ENCODE measurements around the gene SIRT3. TPM values are rescaled to one million over a fixed set of nuclear protein-coding genes. Genes with fewer than 3 reads are reported as not detected.

The SIRT3 gene
- polyA plus RNA-seq (ENCODE audit: low read depth in 6 of 6): 10 to 100 TPM in 3 of 6 donors, 1 to 10 TPM in 3; 1.4 to 14.2 (median 8.8) TPM

DNA sequence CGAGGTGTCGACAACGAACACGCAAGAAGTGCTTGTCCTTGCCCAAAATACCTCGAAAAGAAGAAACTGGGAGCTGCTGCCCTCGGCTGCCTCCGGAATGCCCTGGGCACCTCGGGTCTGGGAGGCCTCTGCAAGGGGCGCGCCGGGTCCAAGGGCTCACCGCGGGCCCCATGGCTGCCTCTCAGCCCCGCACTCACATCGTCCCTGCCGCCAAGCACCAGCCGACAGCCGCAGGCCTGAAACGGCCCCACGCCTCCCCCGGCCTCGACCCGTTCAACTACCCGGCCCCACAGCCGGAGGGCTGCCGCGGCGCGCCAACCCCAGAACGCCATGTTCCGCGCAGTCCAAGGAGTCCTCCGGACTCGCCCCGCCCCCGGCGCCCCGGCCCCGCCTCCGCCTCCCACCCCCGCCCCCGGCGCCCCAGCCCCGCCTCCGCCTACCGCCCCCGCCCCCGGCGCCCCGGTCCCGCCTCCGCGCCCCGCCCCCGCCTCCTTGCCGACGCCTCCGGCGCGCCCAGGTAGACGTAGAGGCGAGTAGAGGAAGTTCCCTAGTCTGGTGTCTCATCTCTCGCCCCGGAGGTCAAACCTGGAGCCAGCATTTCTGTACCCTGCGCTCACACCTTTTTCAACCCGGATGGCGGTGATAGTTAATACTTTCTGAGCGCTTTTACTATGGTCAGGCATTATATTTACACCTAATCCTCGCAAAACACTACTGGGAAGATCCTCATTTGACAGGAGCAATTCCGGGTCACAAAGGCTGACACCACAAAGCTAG lies at the start of gene SIRT3:
TSS of gene SIRT3 (minus strand) at position 346 of the 777 bp plus-strand sequence. CDS start at position 332, 14 bp downstream.
- Mint-ChIP-seq H3K36me3 (peaks cover under 1% of the 10 kb centered on the region in 2 donors), H3K27me3 (no peaks in the 10 kb centered on the region), H3K27ac (peak within 1 kb of the TSS; percentile 98 to 100 (median 100)), H3K9me3 (no peaks in the 10 kb centered on the region), H3K4me1 (peaks cover 24 to 32% (median 29%) of the 10 kb centered on the region in 3 donors), H3K4me3 (peak within 1 kb of the TSS; percentile 88 to 100 (median 98))
- ATAC-seq (ENCODE audit: low read depth in 2 of 2) (peak; percentile 86), DNase-seq (peak; percentile 84)

DNA sequence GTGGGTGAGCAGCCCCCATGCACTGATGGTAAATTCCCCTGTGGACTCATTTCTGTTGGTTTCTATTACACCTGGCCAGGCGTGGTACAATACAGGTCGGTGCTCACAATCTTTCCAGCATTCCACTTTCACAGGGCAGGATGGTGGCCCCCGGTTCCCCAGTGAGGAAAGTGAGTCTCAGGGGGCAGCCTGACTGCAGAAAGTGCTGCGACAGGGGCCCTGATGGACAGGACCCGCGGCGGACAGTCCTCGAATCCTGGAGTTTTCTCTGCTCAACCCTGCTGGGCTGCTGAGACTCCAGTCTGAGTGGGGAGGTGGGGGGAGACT lies 49.7 kb upstream of the SIRT3 start:
- Mint-ChIP-seq H3K27me3 (peaks cover 16 to 62% (median 32%) of the 10 kb centered on the region in 3 donors), H3K9me3 (no peaks in the 10 kb centered on the region), H3K36me3 (peaks cover 0 to 2% of the 10 kb centered on the region in 2 donors), H3K27ac (no peak overlapping the region), H3K4me3 (peak overlapping the region in 1 of 8 donors; percentile 75), H3K4me1 (peaks cover 35 to 45% (median 43%) of the 10 kb centered on the region in 3 donors)
- DNase-seq (no peak), ATAC-seq (ENCODE audit: low read depth in 2 of 2) (no peak)

DNA sequence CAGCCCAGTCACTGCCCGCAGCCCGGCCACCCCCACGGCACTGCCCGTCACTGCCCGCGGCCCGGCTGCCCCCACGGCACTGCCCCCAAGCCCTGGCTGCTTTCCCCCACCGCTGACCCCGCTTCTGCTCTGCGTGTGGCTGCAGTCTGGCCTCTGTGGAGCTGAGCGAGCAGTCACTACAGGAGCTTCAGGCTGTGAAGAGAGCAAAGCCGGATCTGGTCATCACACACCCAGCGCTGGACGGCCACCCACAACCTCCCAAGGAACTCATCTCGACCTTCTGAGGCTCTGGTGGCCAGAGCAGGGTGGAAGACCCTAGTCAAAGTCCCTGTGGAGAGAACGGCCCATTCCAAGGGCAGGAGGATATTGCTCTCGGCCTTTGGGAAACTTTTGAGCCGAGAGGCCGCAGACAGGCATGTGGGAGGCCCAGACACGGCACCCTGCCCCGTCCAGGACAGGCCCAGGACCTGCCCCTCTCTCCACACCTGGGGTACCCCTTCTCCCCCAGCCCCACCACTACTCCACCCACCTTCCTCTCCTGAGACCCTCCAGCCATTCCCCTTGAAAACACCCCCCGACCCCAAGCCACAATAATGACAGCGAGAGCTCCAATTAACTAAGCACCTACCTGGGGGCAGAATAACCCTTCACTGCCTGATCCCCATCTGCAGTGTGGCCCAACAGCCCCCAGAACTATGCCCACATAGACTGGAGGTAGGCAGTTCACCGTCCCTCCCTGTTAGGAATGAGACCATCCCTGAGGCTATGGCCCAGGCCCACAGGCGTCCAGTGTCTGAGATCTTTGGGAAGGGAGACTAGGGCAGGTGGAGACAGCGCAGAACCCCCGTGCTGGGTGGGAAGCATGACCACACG lies 49.1 kb upstream of the SIRT3 start:
- Mint-ChIP-seq H3K4me3 (peak overlapping the region in 1 of 8 donors; percentile 58), H3K27ac (peak overlapping the region in 3 of 6 donors; percentile 32 to 82 (median 33)), H3K9me3 (no peaks in the 10 kb centered on the region), H3K27me3 (peaks cover 16 to 65% (median 32%) of the 10 kb centered on the region in 3 donors), H3K4me1 (peaks cover 37 to 47% (median 45%) of the 10 kb centered on the region in 3 donors), H3K36me3 (no peaks in the 10 kb centered on the region)
- DNase-seq (no peak), ATAC-seq (ENCODE audit: low read depth in 2 of 2) (no peak)

DNA sequence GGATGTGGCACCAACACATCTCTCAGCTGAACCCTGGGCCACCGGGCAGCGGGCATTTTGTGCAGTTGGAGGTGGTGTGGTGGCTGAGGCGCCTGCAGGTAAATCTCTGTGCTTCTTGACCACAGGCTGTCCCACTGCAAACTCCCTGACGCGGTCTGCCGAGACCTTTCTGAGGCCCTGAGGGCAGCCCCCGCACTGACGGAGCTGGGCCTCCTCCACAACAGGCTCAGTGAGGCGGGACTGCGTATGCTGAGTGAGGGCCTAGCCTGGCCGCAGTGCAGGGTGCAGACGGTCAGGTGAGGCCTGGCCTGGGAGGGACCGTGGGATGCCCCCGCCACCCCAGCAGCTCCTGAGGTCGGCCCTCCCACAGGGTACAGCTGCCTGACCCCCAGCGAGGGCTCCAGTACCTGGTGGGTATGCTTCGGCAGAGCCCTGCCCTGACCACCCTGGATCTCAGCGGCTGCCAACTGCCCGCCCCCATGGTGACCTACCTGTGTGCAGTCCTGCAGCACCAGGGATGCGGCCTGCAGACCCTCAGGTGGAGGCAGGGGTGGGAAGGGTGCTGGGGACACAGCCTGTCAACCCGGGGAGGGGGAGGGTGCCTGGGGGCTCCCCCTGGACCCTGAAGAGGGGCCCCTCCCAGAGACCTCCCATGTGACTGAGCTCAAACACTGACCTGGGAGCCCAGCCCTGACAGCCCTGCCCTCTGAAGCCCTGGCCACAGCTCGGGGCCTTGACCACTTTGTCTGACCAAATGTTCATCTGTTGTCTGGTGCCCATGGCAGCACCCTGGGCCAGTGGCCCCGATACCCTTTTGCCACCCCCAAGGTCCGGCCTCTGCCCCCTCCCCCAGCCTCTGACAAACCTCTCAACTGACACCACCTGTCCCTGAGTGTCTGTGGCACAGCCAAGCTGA lies 48.2 kb upstream of the SIRT3 start:
- no peak for ATAC-seq (ENCODE audit: low read depth in 2 of 2)
- Mint-ChIP-seq H3K4me1 (peaks cover 35 to 44% (median 41%) of the 10 kb centered on the region in 3 donors), H3K36me3 (no peaks in the 10 kb centered on the region), H3K27me3 (peaks cover 16 to 70% (median 32%) of the 10 kb centered on the region in 3 donors), H3K4me3 (no peak overlapping the region), H3K9me3 (peaks cover 0 to 2% (median 0%) of the 10 kb centered on the region in 7 donors), H3K27ac (no peak overlapping the region)
- DNase-seq: no peak

DNA sequence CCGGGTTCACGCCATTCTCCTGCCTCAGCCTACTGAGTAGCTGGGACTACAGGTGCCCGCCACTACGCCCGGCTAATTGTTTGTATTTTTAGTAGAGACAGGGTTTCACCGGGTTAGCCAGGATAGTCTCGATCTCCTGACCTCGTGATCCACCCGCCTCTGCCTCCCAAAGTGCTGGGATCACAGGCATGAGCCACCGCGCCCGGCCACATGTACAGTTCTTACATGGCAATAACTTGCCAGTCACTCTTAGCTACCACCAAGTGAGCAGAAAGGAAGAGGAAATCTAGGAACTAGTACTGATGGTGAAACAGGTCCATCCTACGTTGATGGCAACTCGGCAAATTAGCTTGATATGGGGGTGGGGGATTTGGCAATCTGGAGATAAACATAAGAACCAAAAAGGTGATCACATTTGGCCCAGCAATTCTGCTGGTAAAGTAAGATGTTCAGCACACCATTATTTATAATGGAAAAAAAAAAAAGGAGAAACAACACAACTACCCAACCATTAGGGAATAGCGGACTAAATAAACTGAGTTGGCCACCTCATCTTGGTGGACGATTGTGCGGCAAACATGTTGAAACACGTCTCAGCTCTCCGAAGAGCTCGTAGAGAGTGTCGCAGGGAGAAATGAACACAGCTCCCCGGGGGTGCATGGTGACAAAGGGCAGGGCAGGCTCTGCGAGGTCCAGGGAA lies 47.4 kb upstream of the SIRT3 start:
- DNase-seq (no peak), ATAC-seq (ENCODE audit: low read depth in 2 of 2) (no peak)
- peak overlapping the region in 2 of 8 donors; percentile 37 to 73 for H3K4me3 Mint-ChIP-seq
- peaks cover 16 to 70% (median 32%) of the 10 kb centered on the region in 3 donors for H3K27me3 Mint-ChIP-seq
- H3K27ac Mint-ChIP-seq: peak overlapping the region in 1 of 6 donors; percentile 84
- H3K36me3 Mint-ChIP-seq: no peaks in the 10 kb centered on the region
- peaks cover 0 to 2% (median 0%) of the 10 kb centered on the region in 7 donors for H3K9me3 Mint-ChIP-seq
- peaks cover 38 to 47% (median 43%) of the 10 kb centered on the region in 3 donors for H3K4me1 Mint-ChIP-seq

DNA sequence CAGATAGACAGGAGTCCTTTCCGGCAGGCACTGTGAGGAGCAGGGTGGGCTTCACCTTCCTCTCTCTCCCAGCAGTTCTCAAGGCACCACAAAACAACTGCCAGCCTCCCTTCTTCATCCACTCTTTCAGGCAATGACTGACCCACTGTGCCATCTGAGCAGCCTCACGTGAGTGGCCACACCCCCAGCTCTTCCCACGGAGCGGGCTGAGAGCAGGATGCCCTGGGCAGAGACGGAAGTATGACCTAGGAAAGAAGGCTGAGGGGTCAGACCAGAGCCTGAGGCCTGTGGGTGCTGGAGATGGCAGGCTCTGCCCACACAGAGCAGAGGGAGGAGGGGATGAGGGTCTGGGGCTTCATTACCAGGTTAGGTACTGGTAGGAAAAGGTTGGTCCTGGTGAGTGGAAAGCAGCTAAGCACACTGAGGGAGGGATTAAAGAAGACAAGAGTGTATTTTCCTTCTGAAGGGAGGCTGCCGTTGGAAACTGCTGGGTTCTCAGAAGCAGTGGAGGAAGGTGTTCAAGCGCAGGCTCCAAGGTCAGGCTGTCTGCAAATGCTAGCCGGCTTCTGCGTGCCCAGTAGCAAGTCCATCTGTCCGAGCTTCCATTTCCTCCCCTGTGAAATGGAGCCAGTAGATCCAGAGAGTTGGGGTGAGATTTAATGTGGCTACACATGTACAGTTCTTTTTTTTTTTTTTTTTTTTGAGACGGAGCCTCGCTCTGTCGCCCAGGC lies 46.7 kb upstream of the SIRT3 start:
- Mint-ChIP-seq H3K9me3 (peaks cover 0 to 2% (median 0%) of the 10 kb centered on the region in 7 donors), H3K4me1 (peaks cover 35 to 44% (median 44%) of the 10 kb centered on the region in 3 donors), H3K4me3 (peak overlapping the region in 4 of 8 donors; percentile 37 to 77 (median 58)), H3K27ac (no peak overlapping the region), H3K36me3 (no peaks in the 10 kb centered on the region), H3K27me3 (peaks cover 16 to 67% (median 32%) of the 10 kb centered on the region in 3 donors)
- no peak for ATAC-seq (ENCODE audit: low read depth in 2 of 2)
- DNase-seq: no peak

DNA sequence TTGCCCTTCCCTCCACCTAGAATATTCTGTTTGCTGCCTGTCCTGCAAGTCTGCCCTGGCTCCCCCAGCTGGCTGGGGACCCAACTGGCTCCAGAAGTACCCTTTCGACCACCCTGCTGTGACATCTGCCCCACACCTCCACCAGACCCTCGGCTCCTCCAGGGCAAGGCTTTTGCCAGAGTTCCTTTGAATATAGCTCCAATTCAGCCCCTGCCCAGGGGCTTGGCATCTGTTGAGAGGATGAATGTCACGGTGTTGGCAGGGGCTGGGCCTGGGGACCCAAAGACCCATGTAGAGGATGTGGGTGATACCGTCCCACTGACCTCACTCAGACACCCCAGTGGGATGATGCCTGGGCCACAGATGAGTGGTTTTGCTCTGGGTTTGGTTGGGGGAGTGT lies 46.0 kb upstream of the SIRT3 start:
- peaks cover 16 to 62% (median 30%) of the 10 kb centered on the region in 3 donors for H3K27me3 Mint-ChIP-seq

DNA sequence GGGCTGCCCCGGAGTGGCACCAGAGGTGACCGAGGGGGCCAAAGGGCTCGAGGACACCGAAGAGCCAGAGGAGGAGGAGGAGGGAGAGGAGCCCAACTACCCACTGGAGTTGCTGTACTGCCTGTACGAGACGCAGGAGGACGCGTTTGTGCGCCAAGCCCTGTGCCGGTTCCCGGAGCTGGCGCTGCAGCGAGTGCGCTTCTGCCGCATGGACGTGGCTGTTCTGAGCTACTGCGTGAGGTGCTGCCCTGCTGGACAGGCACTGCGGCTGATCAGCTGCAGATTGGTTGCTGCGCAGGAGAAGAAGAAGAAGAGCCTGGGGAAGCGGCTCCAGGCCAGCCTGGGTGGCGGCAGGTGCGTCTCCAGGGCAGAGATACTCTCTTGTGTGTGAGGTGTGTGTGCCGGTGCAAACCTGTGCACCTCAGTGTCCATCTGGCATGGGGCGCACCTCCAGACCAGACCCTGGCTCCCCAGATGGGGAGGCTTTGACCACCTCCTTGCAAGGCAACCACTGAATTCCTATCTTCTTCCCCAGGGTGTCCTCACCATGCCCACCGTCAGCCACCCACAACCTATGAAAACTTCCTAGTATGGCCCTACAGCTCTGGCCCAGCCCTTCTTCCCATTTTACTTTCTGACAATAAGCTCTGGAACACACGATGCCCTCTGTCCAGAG lies 45.5 kb upstream of the SIRT3 start:
- DNase-seq (no peak), ATAC-seq (ENCODE audit: low read depth in 2 of 2) (no peak)
- Mint-ChIP-seq H3K27ac (peak overlapping the region in 5 of 6 donors; percentile 36 to 94 (median 73)), H3K4me1 (peaks cover 31 to 39% (median 34%) of the 10 kb centered on the region in 3 donors), H3K9me3 (peaks cover 0 to 2% (median 0%) of the 10 kb centered on the region in 7 donors), H3K36me3 (peaks cover 0 to 2% of the 10 kb centered on the region in 2 donors), H3K4me3 (peak overlapping the region; percentile 65 to 85 (median 78)), H3K27me3 (peaks cover 16 to 57% (median 24%) of the 10 kb centered on the region in 3 donors)

More for the DNA sequence above, 46.0 kb upstream of the SIRT3 start:
- no peak for DNase-seq
- H3K36me3 Mint-ChIP-seq: no peaks in the 10 kb centered on the region
- H3K27ac Mint-ChIP-seq: peak overlapping the region in 2 of 6 donors; percentile 10 to 94
- H3K9me3 Mint-ChIP-seq: peaks cover 0 to 2% (median 0%) of the 10 kb centered on the region in 7 donors
- H3K4me1 Mint-ChIP-seq: peaks cover 34 to 44% (median 39%) of the 10 kb centered on the region in 3 donors
- peak overlapping the region in 6 of 8 donors; percentile 59 to 80 (median 70) for H3K4me3 Mint-ChIP-seq
- no peak for ATAC-seq (ENCODE audit: low read depth in 2 of 2)

DNA sequence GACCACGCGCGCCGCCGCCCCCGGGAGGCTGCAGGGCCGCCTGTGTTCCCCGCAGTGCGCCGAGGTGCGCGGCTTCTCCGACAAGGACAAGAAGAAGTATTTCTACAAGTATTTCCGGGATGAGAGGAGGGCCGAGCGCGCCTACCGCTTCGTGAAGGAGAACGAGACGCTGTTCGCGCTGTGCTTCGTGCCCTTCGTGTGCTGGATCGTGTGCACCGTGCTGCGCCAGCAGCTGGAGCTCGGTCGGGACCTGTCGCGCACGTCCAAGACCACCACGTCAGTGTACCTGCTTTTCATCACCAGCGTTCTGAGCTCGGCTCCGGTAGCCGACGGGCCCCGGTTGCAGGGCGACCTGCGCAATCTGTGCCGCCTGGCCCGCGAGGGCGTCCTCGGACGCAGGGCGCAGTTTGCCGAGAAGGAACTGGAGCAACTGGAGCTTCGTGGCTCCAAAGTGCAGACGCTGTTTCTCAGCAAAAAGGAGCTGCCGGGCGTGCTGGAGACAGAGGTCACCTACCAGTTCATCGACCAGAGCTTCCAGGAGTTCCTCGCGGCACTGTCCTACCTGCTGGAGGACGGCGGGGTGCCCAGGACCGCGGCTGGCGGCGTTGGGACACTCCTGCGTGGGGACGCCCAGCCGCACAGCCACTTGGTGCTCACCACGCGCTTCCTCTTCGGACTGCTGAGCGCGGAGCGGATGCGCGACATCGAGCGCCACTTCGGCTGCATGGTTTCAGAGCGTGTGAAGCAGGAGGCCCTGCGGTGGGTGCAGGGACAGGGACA lies 44.8 kb upstream of the SIRT3 start:
- Mint-ChIP-seq H3K9me3 (peaks cover 0 to 3% (median 0%) of the 10 kb centered on the region in 7 donors), H3K27me3 (peaks cover 16 to 52% (median 24%) of the 10 kb centered on the region in 3 donors), H3K4me1 (peaks cover 31 to 39% (median 34%) of the 10 kb centered on the region in 3 donors), H3K36me3 (peaks cover 0 to 5% of the 10 kb centered on the region in 2 donors), H3K4me3 (peak overlapping the region; percentile 71 to 88 (median 80)), H3K27ac (peak overlapping the region in 4 of 6 donors; percentile 36 to 85 (median 70))
- DNase-seq: peak; percentile 53
- peak; percentile 66 to 68 for ATAC-seq (ENCODE audit: low read depth in 2 of 2)

DNA sequence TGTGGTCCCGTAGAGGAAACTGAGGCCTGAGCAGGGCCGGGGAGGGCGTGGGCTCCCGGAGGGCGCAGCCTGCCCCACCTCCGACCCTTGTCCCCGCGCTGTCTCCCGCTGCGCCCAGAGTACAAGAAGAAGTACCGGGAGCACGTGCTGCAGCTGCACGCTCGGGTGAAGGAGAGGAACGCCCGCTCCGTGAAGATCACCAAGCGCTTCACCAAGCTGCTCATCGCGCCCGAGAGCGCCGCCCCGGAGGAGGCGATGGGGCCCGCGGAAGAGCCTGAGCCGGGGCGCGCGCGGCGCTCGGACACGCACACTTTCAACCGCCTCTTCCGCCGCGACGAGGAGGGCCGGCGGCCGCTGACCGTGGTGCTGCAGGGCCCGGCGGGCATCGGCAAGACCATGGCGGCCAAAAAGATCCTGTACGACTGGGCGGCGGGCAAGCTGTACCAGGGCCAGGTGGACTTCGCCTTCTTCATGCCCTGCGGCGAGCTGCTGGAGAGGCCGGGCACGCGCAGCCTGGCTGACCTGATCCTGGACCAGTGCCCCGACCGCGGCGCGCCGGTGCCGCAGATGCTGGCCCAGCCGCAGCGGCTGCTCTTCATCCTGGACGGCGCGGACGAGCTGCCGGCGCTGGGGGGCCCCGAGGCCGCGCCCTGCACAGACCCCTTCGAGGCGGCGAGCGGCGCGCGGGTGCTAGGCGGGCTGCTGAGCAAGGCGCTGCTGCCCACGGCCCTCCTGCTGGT lies 44.0 kb upstream of the SIRT3 start:
- H3K4me1 Mint-ChIP-seq: peaks cover 33 to 39% (median 36%) of the 10 kb centered on the region in 3 donors
- peak overlapping the region; percentile 77 to 89 (median 86) for H3K4me3 Mint-ChIP-seq
- H3K27me3 Mint-ChIP-seq: peaks cover 11 to 45% (median 19%) of the 10 kb centered on the region in 3 donors
- peak overlapping the region in 5 of 6 donors; percentile 21 to 93 (median 81) for H3K27ac Mint-ChIP-seq
- ATAC-seq (ENCODE audit: low read depth in 2 of 2): peak; percentile 79 to 81
- peaks cover 0 to 3% (median 0%) of the 10 kb centered on the region in 7 donors for H3K9me3 Mint-ChIP-seq
- peaks cover 0 to 5% of the 10 kb centered on the region in 2 donors for H3K36me3 Mint-ChIP-seq
- peak; percentile 57 for DNase-seq

Measured in naive B cell (primary cell).